Measurements from ENCODE around the gene WDR47.
A peak's percentile ranks its signal among the peaks of the same experiment; 100 is the strongest.
"Not testable (repeated sequence)": the region's sequence is repeated elsewhere in the genome, so short reads cannot be mapped to it uniquely, and the experiment has no call there.

The WDR47 gene

GRCh38 chr1:109050228-109050995 lies 8.5 kb upstream of the WDR47 start:
- no peak for DNase-seq

GRCh38 chr1:109048335-109048734 lies 6.4 kb upstream of the WDR47 start:
- no peak for DNase-seq

GRCh38 chr1:109047339-109047738 lies 5.4 kb upstream of the WDR47 start:
- no peak for DNase-seq

DNA sequence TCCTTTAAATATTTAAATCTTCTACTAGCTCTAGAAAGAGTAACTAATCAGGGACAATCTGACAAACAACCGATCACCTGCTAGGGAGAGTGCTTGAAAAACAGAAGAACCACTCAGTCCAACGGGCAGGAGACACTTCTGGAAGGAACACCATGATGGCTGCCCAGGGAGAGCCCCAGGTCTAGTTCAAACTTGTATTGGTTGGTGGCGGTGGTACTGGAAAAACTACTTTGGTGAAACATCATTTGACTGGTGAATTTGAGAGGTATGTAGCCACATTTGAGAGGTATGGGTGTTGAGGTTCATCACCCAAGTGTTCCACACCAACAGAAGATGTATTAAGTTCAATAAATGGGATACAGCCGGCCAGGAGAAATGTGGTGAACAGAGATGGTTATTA lies 4.8 kb upstream of the WDR47 start:
- no peak for DNase-seq

- no peak for DNase-seq
These were observed 3.7 kb upstream of the WDR47 start for GRCh38 chr1:109045595-109045994.

GRCh38 chr1:109040989-109041620 lies 797 bp downstream of the WDR47 start:
- DNase-seq, result peak; percentile 48

GRCh38 chr1:109040627-109040988 lies 1.3 kb downstream of the WDR47 start:
- no peak for DNase-seq

DNA sequence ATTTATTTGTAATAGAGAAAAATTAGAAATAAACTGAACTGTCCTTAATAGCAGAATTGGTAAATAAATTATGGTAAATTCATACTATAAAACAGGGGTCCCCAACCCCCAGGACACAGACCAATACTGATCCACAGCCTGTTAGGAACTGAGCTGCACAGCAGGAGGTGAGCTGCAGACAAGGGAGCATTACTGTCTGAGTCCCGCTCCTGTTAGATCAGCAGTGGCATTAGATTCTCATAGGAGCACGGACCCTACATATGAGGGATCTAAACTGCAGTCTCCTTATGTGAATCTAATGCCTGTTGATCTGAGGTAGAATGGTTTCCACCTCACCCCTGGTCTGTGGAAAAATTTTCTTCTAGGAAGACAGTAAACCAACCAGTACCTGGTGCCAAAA lies 7.5 kb downstream of the WDR47 start:
- DNase-seq, result no peak

GRCh38 chr1:109029493-109029892 lies 12.4 kb downstream of the WDR47 start:
- DNase-seq, result not testable (repeated sequence)

GRCh38 chr1:109027841-109028240 lies 14.1 kb downstream of the WDR47 start:
- DNase-seq, result no peak

DNA sequence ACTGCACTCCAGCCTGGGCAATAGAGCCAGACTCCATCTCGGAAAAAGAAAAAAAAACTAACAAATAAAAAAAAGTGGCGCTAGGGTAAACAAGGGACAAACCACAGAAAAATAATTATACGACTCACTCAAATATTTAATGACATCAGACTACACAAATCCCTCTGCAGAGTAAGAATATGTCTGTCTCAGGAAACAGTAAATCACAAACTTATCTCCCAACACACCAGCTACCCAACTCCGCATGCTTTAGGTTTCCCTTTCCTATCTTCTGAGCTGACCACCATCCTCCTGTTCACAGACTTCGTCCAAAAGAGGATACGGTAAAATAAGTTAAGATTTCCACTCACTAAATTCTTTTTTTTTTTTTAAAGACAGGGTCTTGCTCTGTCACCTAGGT lies 16.2 kb downstream of the WDR47 start:
- no peak for DNase-seq

- no peak for DNase-seq
These were observed 17.3 kb downstream of the WDR47 start for GRCh38 chr1:109024646-109025045.

DNA sequence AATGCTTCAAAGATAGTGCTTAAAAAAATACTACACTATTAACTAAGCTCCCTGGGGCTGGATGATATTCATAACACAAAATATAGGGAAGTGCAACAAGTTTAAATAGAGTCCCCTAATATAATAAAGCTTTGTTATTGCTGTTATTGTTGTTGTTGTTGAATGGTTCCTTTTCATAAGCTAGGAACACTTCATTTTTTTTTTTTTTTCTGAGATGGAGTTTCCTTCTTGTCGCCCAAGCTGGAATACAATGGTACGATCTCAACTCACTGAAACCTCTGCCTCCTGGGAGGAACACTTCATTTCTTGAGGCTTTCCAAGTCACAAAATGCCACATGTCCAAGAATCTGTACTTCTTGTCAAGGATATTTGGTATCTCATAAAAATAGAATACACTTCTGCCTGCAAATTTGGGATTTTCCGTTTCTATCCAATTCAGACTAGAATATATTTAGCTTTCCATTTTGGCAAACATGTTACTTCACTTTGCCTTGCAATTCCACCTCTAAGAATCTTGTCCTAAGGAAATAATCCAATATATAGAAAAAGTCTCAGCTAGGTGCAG lies 21.1 kb downstream of the WDR47 start:
- DNase-seq, result no peak

DNA sequence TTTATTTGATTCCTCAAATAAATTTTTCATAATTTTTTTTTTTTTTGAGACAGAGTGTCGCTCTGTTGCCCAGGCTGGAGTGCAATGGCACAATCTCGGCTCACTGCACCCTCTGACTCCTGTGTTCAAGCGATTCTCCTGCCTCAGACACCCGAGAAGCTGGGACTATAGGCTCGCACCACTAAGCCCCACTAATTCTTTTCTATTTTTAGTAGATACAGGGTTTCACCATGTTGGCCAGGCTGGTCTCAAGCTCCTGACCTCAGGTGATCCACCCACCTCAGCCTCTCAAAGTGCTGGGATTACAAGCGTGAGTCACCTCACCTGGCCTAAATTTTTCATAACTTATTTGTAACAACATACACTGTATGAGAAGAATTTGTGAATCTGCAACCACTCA lies 24.2 kb downstream of the WDR47 start:
- not testable (repeated sequence) for DNase-seq

DNA sequence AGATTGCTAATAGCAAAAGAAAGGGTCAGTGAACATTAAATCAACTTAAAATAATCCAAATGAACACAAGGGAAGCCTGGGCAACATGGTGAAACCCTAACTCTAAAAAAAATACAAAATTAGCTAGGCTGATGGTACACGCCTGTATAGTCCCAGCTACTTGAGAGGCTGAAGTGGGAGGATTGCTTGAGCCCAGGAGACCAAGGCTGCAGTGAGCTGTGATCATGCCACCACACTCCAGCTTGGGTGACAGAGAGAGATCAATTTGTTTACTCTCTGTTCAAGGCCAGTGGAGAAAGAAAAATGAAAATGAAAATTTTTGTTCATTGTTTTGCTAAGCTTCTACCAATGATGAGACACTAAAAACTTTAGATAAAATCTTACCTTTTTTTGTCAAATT lies 24.8 kb downstream of the WDR47 start:
- no peak for DNase-seq

DNA sequence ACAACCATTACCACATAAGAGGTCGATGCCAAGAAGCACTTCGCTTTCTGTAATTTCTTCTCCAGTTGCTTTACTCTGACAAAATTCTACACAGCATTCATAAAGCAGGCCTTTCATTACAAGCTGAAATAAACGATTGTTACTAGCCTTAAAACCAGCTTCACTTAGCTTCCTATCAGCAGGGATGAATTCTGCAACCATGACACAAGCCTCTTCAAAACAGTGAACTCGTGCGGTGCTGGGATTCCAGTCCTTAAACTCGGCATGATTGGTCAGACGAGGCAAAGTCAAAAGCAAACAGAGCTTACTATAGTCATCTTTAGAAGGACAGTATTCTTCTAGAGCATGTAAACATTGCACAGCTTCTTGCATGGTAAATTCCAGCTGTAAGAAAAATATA lies 30.6 kb downstream of the WDR47 start:
- DNase-seq, result no peak

- not testable (repeated sequence) for DNase-seq
These were observed 45.3 kb downstream of the WDR47 start for GRCh38 chr1:108996622-108997021.

- no peak for DNase-seq
These were observed 58.8 kb downstream of the WDR47 start for GRCh38 chr1:108983114-108983513.

GRCh38 chr1:108976658-108977057 lies 65.2 kb downstream of the WDR47 start:
- no peak for DNase-seq

DNA sequence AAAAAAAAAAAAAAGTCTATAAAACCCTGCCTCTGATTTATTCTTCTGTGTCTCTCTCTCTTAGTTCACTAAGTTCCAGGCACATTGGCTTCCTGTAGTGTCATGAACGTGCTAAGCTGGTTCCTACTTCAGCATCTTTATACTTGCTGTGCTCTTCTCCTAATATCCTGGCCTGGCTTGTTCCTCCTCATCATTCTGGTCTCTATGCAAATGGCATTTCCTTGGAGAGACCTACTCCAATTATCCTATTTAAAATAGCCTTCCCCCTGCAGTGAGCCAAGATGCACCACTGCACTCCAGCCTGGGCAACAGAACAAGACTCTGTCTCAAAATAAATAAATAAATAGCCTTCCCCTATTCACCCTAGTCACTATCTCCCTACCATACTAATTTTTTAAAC lies 69.0 kb downstream of the WDR47 start:
- DNase-seq, result no peak

- no peak for DNase-seq
These were observed 72.6 kb downstream of the WDR47 start for GRCh38 chr1:108969346-108969745.

DNA sequence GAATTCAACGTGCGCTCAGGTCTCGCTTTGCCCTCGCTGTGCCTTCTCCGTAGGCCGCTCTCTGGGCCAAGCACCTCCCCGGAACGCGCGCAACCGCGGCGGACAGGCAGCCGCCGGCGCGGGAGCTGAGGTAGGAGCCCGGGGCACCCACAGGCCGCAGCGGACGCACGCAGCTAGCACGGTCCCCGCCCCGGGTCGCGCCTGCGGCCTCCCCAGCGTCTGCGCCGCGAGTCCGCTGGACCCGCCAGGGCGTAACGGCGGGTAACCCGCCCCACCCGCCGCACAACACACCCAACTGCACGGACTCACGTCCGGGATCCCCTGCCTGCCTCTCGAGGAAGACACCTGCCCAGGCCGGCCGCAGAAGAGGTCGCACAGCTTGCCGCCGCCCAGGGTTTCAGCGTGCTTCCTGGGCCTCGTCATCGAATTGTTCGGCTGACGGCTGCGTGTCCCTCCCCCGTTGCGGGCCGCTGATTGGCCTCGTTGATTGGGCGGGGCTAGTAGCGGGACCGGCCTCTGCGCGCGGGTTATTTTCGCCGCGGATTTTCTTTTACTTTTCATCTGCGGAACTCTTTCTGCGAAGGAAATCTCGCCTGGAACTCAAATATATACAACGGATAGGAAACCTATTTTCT lies 78.7 kb downstream of the WDR47 start, which contains the start of gene CLCC1:
TSS of gene CLCC1 (minus strand) at position 433 of the 635 bp plus-strand sequence. CDS start 13,047 bp downstream, outside the sequence.
- DNase-seq, result peak; percentile 87

- DNase-seq, result no peak
These were observed 79.2 kb downstream of the WDR47 start for GRCh38 chr1:108962681-108963051.

All from effector CD8-positive, alpha-beta T cell (primary cell).